K562 (cell line): ENCODE measurements around the gene AP2M1.

ENCODE experiments used
- ATF2 ChIP-seq: sonication (generic); formaldehyde crosslinking; IDR thresholded peaks from 2 replicates; pipeline ENCODE4 v1.8.1; 2022; ENCODE audit warnings: missing genetic modification reagents
- FOXM1 ChIP-seq, 2 experiments: fragments of 450-650 bp in 1 of 2; sonication (generic) in 1 of 2; formaldehyde crosslinking in 1 of 2; IDR thresholded peaks; 2 replicates each; pipeline versions ENCODE4 v1.6.1 to v1.9.0; 2017 to 2022; ENCODE audit warnings: low read depth in 2 of 2, mild to moderate bottlenecking in 2 of 2, missing genetic modification reagents in 1 of 2, moderate library complexity in 1 of 2
- NCOA4 ChIP-seq: fragments of 450-650 bp; IDR thresholded peaks from 2 replicates; pipeline ENCODE4 v1.6.1; 2018; ENCODE audit warnings: mild to moderate bottlenecking; ENCODE audit not compliant: partially characterized antibody
- POLR2A ChIP-seq: fragments of 450-650 bp; conservative IDR thresholded peaks from 2 replicates; pipeline ENCODE4 v1.6.1; 2016
- SIX5 ChIP-seq, 2 experiments: IDR thresholded peaks; 2 replicates each; pipeline ENCODE4 v1.6.1; 2011; ENCODE audit warnings: low read length in 2 of 2, borderline replicate concordance in 1 of 2, low read depth in 1 of 2, mild to moderate bottlenecking in 1 of 2, moderate library complexity in 1 of 2; ENCODE audit not compliant: insufficient read depth in 1 of 2
- XRCC4 ChIP-seq: IDR thresholded peaks from one replicate; pipeline ENCODE4 v1.6.1; 2011; ENCODE audit not compliant: insufficient read depth, insufficient read length; ENCODE audit errors: extremely low read depth
- YY1 ChIP-seq, 3 experiments: IDR thresholded peaks; 2 replicates each; pipeline ENCODE4 v1.6.1; 2011; ENCODE audit warnings: low read length in 2 of 3, mild to moderate bottlenecking in 2 of 3, moderate library complexity in 2 of 3, borderline replicate concordance in 1 of 3, control low read depth in 1 of 3, low read depth in 1 of 3; ENCODE audit not compliant: insufficient read depth in 3 of 3, insufficient replicate concordance in 2 of 3, control insufficient read depth in 1 of 3, insufficient read length in 1 of 3; ENCODE audit errors: extremely low read depth in 1 of 3
- ZBTB43 ChIP-seq: sonication (generic); formaldehyde crosslinking; IDR thresholded peaks from 2 replicates; pipeline ENCODE4 v1.8.0; 2023; ENCODE audit warnings: mild to moderate bottlenecking, missing genetic modification reagents
- ZEB2 ChIP-seq: fragments of 450-650 bp; IDR thresholded peaks from 2 replicates; pipeline ENCODE4 v1.6.1; 2016
- ZMIZ1 ChIP-seq, 2 experiments: fragments of 150-350 bp in 1 of 2; IDR thresholded peaks; 2 replicates each; pipeline ENCODE4 v1.6.1; 2012 to 2016; ENCODE audit warnings: low read depth in 2 of 2, low read length in 2 of 2, mild to moderate bottlenecking in 1 of 2, moderate library complexity in 1 of 2
- ZNF23 ChIP-seq: fragments of 250-450 bp; sonication (Bioruptor Pico); IDR thresholded peaks from 2 replicates; pipeline ENCODE4 v1.4.0; 2020; ENCODE audit warnings: mild to moderate bottlenecking
- ZNF639 ChIP-seq, 2 experiments: fragments of 200-800 bp in 1 of 2; sonication (Bioruptor generic) in 1 of 2; sonication (generic) in 1 of 2; formaldehyde crosslinking in 1 of 2; IDR thresholded peaks in 1 of 2; conservative IDR thresholded peaks in 1 of 2; 2 replicates each; pipeline versions ENCODE4 v1.5.0 to v1.6.1; 2016 to 2020; ENCODE audit warnings: missing compliant biosample characterization in 1 of 2, missing genetic modification characterization in 1 of 2, missing genetic modification reagents in 1 of 2

- TF ChIP-seq ATF2 (no peak), ZNF639 (CRISPR knock-in tag; conservative IDR thresholded peaks at IDR 0.05 in 1 of 2, IDR thresholded peaks at IDR 0.05 in 1 of 2) (0 out of 4 replicates have a peak, but pooled peaks of 1 of the 2 experiments have one; percentile 25), ZEB2 (no peak), POLR2A (peak; percentile 92), ZBTB43 (CRISPR knock-in tag) (no peak), ZNF23 (CRISPR knock-in tag) (no peak), YY1 (IDR thresholded peaks at IDR 0.05; ENCODE audit: borderline replicate concordance in 1 of 3, control insufficient read depth in 1 of 3, extremely low read depth in 1 of 3, insufficient read depth in 3 of 3, insufficient read length in 1 of 3, insufficient replicate concordance in 2 of 3, low read depth in 1 of 3, low read length in 2 of 3) (peak; percentile 80 to 99 (median 96)), XRCC4 (no peak), ZMIZ1 (IDR thresholded peaks at IDR 0.05; ENCODE audit: low read depth in 2 of 2, low read length in 2 of 2) (peak in 1 of 2 experiments; percentile 68; a peak in 1 of 4 replicates), NCOA4 (no peak), FOXM1 (IDR thresholded peaks at IDR 0.05; ENCODE audit: low read depth) (no peak), FOXM1 (CRISPR knock-in tag; IDR thresholded peaks at IDR 0.05; ENCODE audit: low read depth) (peak; percentile 49; the same call in 1 of the 2 replicates), SIX5 (IDR thresholded peaks at IDR 0.05; ENCODE audit: borderline replicate concordance in 1 of 2, insufficient read depth in 1 of 2, low read depth in 1 of 2, low read length in 2 of 2) (peak; percentile 41 to 44; a peak in 3 of 4 replicates)
These were observed 39.3 kb upstream of the AP2M1 start, which contains the start of gene EIF2B5 for GRCh38 chr3:184135149-184135910.
